ENCODE data around the gene ARHGAP10. TPM values are rescaled to one million over a fixed set of nuclear protein-coding genes. Genes with fewer than 3 reads are reported as not detected.

ARHGAP10 gene
- total RNA-seq, 3 donors from 2014 or later (not counting 1 experiment from before 2014, with no cell fraction given) = 13.9 to 28.7 (median 23.2) TPM

DNA sequence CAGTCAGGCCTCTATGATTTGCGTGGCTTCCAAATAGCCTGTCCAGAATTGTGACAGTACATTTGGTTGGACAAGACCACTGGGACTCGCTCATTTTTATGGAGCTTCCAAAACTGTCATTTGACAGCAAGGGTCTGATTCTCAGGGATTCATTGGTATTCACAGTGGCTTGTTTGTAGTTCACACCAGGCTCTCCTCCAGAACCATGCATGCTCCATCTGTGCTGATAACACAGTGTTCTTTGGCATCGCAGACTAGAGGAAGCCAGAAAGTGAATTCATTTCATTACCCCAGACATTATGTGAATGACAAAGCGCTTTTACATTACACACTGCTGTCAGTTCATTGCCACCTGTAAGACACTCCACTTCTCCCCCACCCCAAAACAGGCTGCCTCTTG lies 208.3 kb downstream of the ARHGAP10 start:
- H3K27ac ChIP-seq (ENCODE audit: low read length) = no peak overlapping the region
- ATAC-seq (no peak), DNase-seq (no peak)
- H3K4me3 Mint-ChIP-seq = no peak overlapping the region
- no peak overlapping the region for H3K4me3 ChIP-seq (ENCODE audit: low read length)
- 94% methylated on average over 4 of the region's 4 CpGs for WGBS (ENCODE audit: insufficient coverage)
- TF ChIP-seq, protein P1, sequence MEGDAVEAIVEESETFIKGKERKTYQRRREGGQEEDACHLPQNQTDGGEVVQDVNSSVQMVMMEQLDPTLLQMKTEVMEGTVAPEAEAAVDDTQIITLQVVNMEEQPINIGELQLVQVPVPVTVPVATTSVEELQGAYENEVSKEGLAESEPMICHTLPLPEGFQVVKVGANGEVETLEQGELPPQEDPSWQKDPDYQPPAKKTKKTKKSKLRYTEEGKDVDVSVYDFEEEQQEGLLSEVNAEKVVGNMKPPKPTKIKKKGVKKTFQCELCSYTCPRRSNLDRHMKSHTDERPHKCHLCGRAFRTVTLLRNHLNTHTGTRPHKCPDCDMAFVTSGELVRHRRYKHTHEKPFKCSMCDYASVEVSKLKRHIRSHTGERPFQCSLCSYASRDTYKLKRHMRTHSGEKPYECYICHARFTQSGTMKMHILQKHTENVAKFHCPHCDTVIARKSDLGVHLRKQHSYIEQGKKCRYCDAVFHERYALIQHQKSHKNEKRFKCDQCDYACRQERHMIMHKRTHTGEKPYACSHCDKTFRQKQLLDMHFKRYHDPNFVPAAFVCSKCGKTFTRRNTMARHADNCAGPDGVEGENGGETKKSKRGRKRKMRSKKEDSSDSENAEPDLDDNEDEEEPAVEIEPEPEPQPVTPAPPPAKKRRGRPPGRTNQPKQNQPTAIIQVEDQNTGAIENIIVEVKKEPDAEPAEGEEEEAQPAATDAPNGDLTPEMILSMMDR (IDR thresholded peaks at IDR 0.05) = no peak
- intact Hi-C loops (cut with micrococcal nuclease) = loop anchor here (5.0 to 10.0 kb wide), 2 partner anchors 112 to 145 kb away; no protein-coding TSS in a partner anchor
- peaks cover 34 to 47% of the 10 kb centered on the region in 2 donors for H3K4me1 Mint-ChIP-seq
- H3K9me3 Mint-ChIP-seq = no peaks in the 10 kb centered on the region
- peaks cover 11% of the 10 kb centered on the region for H3K4me1 ChIP-seq (ENCODE audit: control insufficient read depth, insufficient read depth, low read length)
- H3K9me3 ChIP-seq (ENCODE audit: control insufficient read depth, insufficient read depth, low read length) = no peaks in the 10 kb centered on the region
- H3K27me3 ChIP-seq (ENCODE audit: control insufficient read depth, insufficient read depth, low read length) = no peaks in the 10 kb centered on the region
- H3K36me3 ChIP-seq (ENCODE audit: control insufficient read depth, insufficient read depth, low read length) = peaks cover 2% of the 10 kb centered on the region
- no peaks in the 10 kb centered on the region for H3K27me3 Mint-ChIP-seq (ENCODE audit: low read depth in 2 of 2)
- no peaks in the 10 kb centered on the region for H3K36me3 Mint-ChIP-seq
- peak overlapping the region in 1 of 2 donors; percentile 31 for H3K27ac Mint-ChIP-seq

DNA sequence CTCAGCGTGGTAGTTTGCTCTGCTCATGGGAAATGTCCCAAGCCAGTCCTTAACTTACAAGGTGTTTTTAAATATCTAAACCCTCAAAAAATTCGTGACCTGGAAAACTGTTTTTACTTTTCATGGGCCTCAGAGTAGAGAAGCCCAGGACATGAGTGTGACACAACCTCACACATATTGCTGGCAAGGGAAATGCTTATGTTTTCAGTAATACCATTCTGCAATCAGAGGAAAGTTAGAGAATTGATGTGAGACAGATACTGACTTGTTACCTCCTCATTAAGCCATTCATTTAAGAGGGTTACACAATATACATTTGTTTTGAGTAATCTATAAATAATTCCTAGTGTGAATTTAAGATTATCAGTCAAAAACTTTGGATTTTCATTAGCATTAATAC lies 209.5 kb downstream of the ARHGAP10 start:
- Mint-ChIP-seq H3K9me3 (no peaks in the 10 kb centered on the region), H3K4me1 (peaks cover 43 to 56% of the 10 kb centered on the region in 2 donors), H3K27me3 (ENCODE audit: low read depth in 2 of 2) (no peaks in the 10 kb centered on the region), H3K36me3 (peaks cover 5% of the 10 kb centered on the region), H3K27ac (peak overlapping the region in 1 of 2 donors; percentile 31), H3K4me3 (no peak overlapping the region)
- DNase-seq = no peak
- Histone ChIP-seq H3K9me3 (ENCODE audit: control insufficient read depth, insufficient read depth, low read length) (no peaks in the 10 kb centered on the region), H3K36me3 (ENCODE audit: control insufficient read depth, insufficient read depth, low read length) (peaks cover 2% of the 10 kb centered on the region), H3K4me1 (ENCODE audit: control insufficient read depth, insufficient read depth, low read length) (peaks cover 11% of the 10 kb centered on the region), H3K4me3 (ENCODE audit: low read length) (no peak overlapping the region), H3K27ac (ENCODE audit: low read length) (no peak overlapping the region), H3K27me3 (ENCODE audit: control insufficient read depth, insufficient read depth, low read length) (no peaks in the 10 kb centered on the region)
- intact Hi-C loops (cut with micrococcal nuclease) = loop anchor here (5.0 to 10.0 kb wide), 2 partner anchors 111 to 147 kb away; no protein-coding TSS in a partner anchor
- no peak for ATAC-seq
- WGBS (ENCODE audit: insufficient coverage) = 80% methylated on average over 2 of the region's 2 CpGs
- TF ChIP-seq, protein P1 (IDR thresholded peaks at IDR 0.05) = no peak

DNA sequence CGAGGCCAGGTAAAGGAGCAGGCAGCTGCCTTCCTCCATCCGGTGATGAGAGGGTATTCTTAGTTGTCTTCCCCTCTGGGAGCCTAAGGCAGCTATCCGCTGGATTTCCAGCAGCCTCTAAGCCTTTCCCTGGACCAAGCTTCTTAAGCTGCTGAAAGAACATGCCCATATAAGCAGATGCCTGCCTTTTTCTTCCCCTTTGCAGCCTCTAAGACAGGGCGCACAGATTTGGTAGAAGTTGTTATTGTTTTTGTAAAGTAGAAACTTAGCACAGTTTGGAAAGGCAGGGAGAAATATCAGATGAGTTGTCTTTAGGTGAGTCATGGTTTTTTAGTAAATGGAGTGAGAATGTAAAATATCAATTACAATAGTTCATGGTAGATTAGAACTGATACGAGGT lies 210.8 kb downstream of the ARHGAP10 start:
- Histone ChIP-seq H3K4me1 (ENCODE audit: control insufficient read depth, insufficient read depth, low read length) (peaks cover 11% of the 10 kb centered on the region), H3K27me3 (ENCODE audit: control insufficient read depth, insufficient read depth, low read length) (no peaks in the 10 kb centered on the region), H3K27ac (ENCODE audit: low read length) (no peak overlapping the region), H3K4me3 (ENCODE audit: low read length) (no peak overlapping the region), H3K36me3 (ENCODE audit: control insufficient read depth, insufficient read depth, low read length) (peaks cover 2% of the 10 kb centered on the region), H3K9me3 (ENCODE audit: control insufficient read depth, insufficient read depth, low read length) (no peaks in the 10 kb centered on the region)
- 82% methylated on average over 3 of the region's 5 CpGs for WGBS (ENCODE audit: insufficient coverage)
- DNase-seq (peak in 1 of 2 donors; percentile 11), ATAC-seq (peak in 2 of 3 donors; percentile 22 to 30)
- Mint-ChIP-seq H3K4me1 (peaks cover 44 to 56% of the 10 kb centered on the region in 2 donors), H3K4me3 (peak overlapping the region; percentile 64), H3K36me3 (peaks cover 8% of the 10 kb centered on the region), H3K9me3 (no peaks in the 10 kb centered on the region), H3K27me3 (ENCODE audit: low read depth in 2 of 2) (no peaks in the 10 kb centered on the region), H3K27ac (peak overlapping the region; percentile 60 to 78)
- TF ChIP-seq, protein P1 (IDR thresholded peaks at IDR 0.05) = no peak
- intact Hi-C loops (cut with micrococcal nuclease) = loop anchor here (1.0 to 10.0 kb wide), 3 partner anchors 18 to 148 kb away; no protein-coding TSS in a partner anchor
